ENCODE results near the gene BRAF.
"Not testable (repeated sequence)": the region's sequence is repeated elsewhere in the genome, so short reads cannot be mapped to it uniquely, and the experiment has no call there.

The BRAF gene

DNA sequence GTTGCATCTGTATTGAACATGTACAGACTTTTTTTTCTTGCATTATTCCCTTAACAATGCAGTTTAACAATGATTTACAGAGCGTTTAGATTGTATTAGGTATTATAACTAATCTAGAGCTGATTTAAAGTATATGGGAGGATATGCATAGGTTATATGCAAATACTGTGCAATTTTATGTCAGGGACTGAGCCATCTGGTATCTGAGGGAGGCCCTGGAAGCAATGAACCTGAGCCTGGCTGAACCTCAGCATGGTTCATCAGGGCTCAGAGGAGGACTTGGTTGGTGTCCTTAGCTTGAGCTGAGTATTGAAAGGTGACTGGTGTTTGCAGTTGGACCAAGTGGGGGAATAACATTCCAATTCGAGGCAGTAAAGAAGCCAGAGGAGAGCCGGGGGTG is 247.2 kb downstream of the BRAF start:
- DNase-seq = no peak

DNA sequence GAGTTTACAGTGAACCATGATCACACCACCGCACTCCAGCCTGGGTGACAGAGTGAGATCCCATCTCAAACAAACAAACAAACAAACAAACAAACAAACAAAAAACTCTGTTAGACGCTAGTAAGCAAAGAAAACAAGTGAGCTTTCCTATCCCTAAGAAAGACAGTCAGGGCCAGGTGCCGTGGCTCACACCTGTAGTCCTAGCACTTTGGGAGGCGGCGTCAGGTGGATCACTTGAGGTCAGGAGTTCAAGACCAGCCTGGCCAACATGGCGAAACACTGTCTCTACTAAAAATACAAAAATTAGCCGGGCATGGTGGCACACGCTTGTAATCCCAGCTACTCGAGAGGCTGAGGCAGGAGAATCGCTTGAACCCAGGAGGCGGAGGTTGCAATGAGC is 247.8 kb downstream of the BRAF start:
- DNase-seq = not testable (repeated sequence)

DNA sequence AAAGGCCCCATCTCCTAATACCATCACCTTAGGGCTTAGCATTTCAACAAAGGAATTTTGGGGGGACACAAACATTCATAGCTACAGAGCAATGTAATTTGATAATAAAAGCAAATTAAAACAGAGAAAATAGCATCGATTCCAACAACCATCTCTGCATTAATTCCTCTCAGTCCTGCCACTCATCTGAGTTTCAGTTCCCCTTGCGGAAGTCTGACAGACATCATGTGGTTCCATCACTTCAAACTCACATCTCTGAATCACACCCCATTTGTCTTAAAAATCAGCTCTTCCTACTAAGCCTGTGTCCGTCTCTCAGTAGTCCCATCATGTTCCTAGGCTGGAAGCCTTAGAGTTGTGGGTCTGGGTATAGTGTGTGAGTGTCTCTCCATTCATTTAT is 248.4 kb downstream of the BRAF start:
- no peak for DNase-seq

DNA sequence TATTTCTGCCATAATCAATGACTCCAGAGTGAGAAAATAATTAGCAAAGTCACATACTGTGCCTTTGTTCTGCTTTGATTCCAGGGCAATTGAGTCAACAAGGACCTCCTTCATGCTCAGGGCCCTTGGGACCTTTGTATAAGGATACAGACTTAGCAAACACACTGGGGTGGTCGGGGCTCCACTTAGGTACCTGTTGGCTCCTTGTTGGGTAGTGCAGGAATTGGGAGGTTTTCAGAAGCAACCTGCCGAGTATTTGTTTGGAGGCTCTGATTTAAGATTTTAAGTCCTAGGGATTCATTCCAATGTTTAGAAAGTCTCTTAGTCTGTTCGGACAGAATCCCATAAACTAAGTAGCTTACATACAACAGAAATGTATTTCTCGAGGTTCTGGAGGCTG is 249.0 kb downstream of the BRAF start:
- no peak for DNase-seq

DNA sequence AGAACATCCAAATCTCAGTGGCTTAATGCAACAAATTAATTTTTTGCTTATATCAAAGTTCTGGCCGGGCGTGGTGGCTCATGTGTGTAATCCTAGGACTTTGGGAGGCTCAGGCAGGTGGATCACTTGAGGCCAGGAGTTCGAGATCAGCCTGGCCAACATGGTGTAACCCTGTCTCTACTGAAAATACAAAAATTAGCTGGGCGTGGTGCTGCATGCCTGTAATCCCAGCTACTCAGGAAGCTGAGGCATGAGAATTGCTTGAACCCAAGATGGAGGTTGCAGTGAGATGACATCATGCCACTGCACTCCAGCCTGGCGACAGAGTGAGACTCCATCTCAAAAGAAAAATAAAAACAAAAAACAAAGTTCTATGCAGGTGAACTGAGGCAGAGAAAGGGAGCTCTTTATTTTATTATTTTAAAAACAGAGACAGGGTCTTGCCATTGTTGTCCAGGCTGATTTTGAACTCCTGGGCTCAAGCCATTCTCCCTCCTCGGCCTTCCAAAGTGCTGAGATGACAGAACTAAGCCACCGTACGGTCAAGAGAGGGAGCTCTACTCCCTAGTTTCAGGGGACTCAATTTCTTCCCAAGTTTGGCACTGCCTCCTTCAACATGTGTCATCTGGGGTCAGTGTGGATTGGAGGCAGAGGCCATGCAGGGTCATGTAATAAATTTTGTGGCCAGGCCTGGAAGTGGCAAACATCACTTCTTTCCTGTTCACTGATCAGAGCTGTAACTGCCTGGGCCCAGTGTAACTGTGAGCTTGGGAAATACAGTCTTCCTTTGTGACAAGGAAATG is 249.6 kb downstream of the BRAF start:
- no peak for DNase-seq

DNA sequence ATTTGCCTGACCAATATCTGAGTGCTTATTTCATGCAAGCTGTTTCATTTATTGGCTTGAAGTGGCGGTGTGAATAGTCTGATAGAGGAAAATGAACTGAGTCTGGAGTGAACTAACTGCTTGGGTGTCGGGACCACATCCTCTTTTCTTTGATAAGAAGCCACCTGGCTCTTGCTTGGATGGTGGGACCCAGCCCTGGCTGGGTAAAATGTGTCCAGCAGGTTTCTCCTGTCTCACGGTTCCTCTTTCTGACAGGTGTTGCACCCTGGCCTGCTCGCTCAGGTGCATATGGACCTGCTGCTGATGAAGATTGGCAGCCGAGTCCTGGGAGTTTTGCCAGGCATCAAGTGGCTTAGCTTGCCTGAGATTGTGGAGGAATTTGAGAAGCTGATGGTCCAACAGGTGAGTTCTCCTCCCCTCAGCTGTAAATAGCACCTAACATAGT is 250.4 kb downstream of the BRAF start:
- no peak for DNase-seq

DNA sequence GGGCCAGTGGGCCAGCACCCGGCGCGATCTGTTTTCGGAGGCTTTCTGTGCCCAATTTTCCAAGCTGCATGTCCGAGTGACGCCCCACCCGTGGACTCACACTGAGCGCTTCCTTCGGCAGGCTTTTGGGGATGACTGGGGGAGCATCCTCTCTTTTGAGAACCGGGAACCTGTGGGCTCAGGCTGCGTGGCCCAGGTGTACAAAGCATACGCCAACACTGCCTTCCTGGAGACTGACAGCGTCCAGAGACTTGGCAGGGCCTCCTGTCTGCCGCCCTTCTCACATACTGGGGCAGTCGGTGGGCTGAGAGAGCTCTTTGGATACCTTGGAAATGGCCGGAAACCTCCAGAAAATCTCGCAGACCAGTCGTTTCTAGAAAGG is 251.0 kb downstream of the BRAF start:
- no peak for DNase-seq

DNA sequence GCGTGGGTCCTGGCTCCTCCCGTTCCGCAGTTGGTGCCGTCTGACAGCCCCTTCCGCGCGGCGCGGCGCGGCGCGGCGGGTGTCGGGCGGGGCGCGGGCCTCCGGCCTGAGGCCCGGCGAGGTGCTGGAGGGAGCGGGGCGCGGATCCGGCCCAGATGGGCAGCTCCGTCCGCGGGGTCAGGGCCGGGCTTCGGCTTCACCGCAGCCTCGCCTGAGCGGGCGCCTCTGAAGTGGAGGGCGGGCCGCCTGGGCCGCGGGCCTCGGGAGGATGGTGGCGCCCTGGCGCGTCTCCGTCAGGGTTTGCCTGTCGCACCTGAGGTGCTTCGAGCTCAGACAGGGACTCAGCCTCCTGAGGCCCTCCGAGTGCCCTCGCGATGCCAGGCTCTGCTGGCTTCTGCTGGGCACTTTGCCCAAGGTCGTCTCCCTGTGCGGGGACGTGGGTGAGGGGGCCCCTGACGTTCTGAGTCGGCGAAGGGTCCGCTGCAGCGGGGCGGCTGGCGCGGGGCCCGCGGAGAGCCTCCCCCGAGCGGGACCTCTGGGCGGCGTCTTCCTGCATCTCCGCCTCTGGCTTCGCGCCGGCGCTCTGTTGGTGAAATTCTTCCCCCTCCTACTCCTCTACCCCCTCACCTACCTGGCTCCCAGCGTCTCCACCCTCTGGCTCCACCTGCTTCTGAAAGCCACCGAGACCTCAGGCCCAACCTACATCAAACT is 251.5 kb downstream of the BRAF start:
- DNase-seq = peak; percentile 60

DNA sequence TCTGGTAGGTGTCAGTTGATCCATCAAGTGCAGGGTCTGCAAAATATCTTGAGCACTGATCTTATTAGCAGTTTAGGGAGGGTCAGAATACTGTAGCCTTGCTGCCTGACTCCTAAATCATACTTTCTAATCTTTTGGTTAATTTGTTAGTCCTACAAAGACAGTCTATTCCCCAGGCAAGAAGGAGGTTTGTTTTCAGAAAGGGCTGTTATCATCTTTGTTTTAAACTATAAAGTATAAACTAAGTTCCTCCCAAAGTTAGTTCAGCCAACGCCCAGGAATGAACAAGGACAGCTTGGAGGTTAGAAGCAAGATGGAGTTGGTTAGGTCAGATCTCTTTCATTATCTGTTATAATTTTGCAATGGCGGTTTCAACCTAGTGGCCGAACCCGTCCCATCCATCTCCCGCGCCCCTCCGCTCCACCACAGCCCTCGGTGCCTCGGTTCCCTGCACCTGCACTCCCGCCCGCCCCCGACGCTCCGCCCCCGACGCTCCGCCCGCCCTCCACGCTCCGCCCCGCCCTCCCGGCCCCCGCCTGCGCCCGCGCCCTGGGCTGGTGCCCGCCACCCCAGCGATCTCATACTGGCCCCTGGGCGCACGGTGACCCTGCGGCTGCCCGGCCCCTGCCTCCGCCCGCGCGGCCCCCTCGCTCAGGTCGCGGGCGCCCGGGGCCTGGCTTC is 252.2 kb downstream of the BRAF start, which contains the start of gene ADCK2:
Gene ADCK2, plus strand, starts transcription at position 564 of the 681 bp plus-strand sequence. CDS start 386 bp downstream, outside the sequence.
- peak; percentile 66 for DNase-seq

DNA sequence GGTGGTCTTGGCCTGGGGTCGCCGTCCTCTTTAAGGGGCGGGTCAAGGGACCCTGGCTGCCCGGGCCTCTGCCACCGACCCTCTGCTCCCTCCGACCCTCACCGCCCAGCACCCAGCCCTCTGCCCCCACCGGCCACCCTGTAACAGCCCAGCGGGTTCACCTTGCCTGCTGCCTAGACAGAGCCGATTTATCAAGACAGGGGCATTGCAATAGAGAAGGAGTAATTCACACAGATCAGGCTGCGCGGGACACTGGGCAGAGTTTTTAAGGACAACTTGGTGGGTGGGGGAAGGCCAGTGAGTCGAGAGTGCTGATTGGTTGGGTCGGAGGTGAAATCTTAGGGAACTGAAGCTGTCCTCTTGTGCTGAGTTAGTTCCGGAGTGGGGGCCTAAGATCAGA is 252.8 kb downstream of the BRAF start:
- DNase-seq = no peak

DNA sequence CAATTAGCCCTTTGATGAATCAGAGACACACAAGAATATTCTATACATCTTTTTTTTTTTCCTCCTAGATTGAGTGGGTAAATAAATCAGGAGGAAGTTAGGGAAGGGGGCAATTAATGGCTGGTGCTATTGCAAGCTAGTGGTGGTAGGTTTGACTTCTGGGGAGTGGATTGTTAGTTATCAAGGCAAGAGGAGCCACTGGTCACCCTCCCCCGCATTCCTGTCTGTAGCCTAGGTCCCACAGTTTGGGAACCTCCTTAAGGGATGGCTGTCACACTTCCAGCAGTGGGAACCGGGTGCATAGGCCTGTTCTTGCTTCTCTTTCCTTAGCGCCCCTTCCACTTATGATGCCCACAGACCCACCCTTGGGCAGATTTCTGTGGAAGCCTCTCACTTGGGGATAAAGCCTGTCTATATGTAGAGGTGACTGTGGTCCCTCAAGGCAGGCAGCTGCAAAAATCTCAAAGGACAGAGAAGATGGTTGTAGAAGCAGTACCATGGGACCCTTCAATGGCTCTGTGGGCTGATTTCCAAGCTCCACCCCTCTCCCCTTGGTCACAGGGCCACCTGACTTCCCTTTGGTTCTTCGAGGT is 254.3 kb downstream of the BRAF start:
- no peak for DNase-seq

DNA sequence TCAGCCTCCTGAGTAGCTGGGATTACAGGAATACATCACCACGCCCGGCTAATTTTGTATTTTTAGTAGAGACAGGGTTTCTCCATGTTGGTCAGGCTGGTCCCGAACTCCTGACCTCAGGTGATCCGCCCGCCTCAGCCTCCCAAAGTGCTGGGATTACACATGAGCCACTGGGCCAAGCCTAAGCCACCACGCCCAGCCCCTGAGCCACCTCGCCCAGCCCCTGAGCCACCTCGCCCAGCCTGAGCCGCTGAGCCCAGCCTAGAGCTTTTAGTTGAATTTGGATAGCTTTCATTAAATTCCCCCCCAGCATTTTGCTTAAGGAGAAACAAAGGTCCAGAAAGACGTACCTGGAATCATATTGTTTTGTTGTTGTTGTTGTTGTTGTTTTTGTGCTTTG is 254.9 kb downstream of the BRAF start:
- not testable (repeated sequence) for DNase-seq

DNA sequence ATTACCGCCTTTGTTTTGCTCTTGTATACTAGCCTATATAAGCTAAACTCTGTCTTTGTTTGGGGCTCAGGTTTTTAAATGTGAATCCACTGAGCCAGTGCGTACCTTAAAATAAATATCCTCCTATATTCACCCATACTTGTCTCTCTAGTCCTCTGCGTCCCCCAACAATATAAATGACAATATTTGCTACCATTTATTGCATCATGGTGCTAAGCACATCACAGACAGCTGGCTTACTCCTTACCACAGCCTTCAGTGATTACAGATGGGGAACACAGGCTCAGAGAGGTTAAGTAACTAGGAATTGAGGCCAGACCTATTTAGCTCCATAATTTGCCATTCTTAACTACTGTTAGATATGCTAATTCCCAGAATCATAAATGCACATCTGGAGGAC is 255.4 kb downstream of the BRAF start:
- DNase-seq = no peak
